Measurements from ENCODE around the gene TMX3.

DNA sequence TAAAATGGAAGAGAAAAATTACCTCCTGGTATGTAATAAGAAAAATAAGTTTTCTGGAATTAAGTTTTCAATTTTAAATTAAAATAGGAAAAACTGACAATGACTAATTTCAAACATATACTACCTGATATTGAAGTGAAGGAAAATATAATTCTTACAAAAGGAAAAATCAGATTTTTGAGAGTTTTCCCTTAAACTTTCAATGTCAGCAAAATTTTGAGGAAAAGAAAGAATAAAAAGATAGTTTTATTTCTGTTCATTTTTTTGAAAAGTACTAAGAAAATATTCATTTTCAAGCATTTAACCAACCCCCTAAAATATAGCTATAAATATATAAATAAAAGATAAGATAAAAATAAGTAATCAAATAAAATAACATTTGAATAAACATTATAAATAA lies 87.1 kb downstream of the TMX3 start:
- TF ChIP-seq, protein P1, sequence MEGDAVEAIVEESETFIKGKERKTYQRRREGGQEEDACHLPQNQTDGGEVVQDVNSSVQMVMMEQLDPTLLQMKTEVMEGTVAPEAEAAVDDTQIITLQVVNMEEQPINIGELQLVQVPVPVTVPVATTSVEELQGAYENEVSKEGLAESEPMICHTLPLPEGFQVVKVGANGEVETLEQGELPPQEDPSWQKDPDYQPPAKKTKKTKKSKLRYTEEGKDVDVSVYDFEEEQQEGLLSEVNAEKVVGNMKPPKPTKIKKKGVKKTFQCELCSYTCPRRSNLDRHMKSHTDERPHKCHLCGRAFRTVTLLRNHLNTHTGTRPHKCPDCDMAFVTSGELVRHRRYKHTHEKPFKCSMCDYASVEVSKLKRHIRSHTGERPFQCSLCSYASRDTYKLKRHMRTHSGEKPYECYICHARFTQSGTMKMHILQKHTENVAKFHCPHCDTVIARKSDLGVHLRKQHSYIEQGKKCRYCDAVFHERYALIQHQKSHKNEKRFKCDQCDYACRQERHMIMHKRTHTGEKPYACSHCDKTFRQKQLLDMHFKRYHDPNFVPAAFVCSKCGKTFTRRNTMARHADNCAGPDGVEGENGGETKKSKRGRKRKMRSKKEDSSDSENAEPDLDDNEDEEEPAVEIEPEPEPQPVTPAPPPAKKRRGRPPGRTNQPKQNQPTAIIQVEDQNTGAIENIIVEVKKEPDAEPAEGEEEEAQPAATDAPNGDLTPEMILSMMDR (IDR thresholded peaks at IDR 0.05) = no peak
- TF ChIP-seq POLR2AphosphoS5 (IDR thresholded peaks at IDR 0.05) = no peak
